GM12892 (cell line): Measurements from ENCODE around the gene ECE2.

Source experiments
- POLR2A ChIP-seq: IDR thresholded peaks from 2 replicates; pipeline ENCODE4 v1.6.1; 2011; ENCODE audit warnings: low read depth, low read length, control low read depth
- POLR2AphosphoS5 ChIP-seq: IDR thresholded peaks from 2 replicates; pipeline ENCODE4 v1.6.1; 2011; ENCODE audit warnings: low read depth, low read length, control low read depth

DNA sequence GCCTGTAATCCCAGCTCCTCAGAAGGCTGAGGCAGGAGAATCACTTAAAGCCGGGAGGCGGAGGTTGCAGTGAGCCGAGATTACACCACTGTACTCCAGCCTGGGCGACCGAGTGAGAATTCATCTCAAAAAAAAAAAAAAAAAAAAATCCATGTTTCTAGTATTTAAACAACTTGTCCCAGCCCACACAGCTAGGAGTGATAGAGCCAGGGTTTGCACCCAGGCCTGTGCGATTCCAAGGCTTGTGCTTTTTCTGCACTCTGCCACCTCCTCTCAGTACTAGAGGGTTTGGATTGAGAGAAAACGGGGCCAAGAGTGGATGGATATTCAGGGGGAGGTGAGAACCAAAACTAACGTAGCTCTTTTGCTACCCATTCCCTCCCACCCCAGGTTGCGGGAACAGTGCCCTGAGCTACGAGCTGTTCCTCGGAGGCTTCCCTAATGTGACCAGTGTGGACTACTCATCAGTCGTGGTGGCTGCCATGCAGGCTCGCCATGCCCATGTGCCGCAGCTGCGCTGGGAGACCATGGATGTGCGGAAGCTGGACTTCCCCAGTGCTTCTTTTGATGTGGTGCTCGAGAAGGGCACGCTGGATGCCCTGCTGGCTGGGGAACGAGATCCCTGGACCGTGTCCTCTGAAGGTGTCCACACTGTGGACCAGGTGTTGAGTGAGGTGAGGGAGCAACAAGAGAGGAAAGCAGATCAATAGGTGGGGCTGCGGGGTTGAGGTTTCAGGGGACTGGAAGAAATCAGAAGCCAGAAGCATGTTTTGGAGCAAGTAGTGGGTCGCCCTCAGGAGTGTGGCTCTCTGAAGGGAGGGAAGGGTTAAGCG is 18.5 kb upstream of the ECE2 start:
- no peak for TF ChIP-seq POLR2A
- TF ChIP-seq POLR2AphosphoS5 = no peak
